Liver (tissue), 3 donors: ENCODE results near the gene DZIP3.

Experiments used
- ATF3 ChIP-seq: IDR thresholded peaks from 2 replicates; pipeline ENCODE4 v1.6.1; 2016; ENCODE audit warnings: antibody characterized with exemption
- GABPA ChIP-seq, 2 donors: IDR thresholded peaks in 1 of 2; conservative IDR thresholded peaks in 1 of 2; 2 replicates each; pipeline ENCODE4 v1.6.1; 2016; ENCODE audit warnings: antibody characterized with exemption in 2 of 2, mild to moderate bottlenecking in 1 of 2, moderate library complexity in 1 of 2
- JUND ChIP-seq, 2 donors: IDR thresholded peaks; 2 replicates each; pipeline ENCODE4 v1.6.1; 2016; ENCODE audit warnings: antibody characterized with exemption in 2 of 2
- MAX ChIP-seq: IDR thresholded peaks from 2 replicates; pipeline ENCODE4 v1.6.1; 2016; ENCODE audit warnings: antibody characterized with exemption
- REST ChIP-seq: IDR thresholded peaks from 2 replicates; pipeline ENCODE4 v1.6.1; 2016; ENCODE audit warnings: antibody characterized with exemption, mild to moderate bottlenecking
- TAF1 ChIP-seq: conservative IDR thresholded peaks from 2 replicates; pipeline ENCODE4 v1.6.1; 2016; ENCODE audit warnings: antibody characterized with exemption, mild to moderate bottlenecking
- YY1 ChIP-seq: IDR thresholded peaks from 2 replicates; pipeline ENCODE4 v1.6.1; 2016; ENCODE audit warnings: antibody characterized with exemption, mild to moderate bottlenecking
- TF ChIP-seq, protein P1 (sequence below): fragments of 150-350 bp; IDR thresholded peaks from 2 replicates; pipeline ENCODE4 v1.5.1; 2017; ENCODE audit warnings: improper control_type of control experiment, low read depth, low read length; ENCODE audit not compliant: missing input control
- donor health status: healthy.
- donor health status: healthy.

DNA sequence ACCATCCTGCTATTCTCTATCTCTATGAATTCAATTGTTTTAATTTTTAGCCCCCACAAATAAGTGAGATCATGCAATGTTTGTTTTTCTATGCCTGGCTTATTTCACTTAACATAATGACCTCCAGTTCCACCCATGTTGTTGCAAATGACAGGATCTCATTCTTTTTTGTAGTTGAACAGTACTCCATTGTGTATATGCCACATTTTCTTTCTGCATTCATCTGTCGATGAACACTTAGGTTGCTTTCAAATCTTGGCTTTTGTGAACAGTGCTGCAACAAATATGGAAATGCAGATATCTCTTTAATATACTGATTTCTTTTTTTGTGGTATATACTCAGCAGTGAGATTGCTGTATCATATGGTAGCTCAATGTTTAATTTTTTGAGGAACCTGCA, 108.9 kb downstream of the DZIP3 start:
- TF ChIP-seq TAF1, result no peak
- TF ChIP-seq, protein P1, sequence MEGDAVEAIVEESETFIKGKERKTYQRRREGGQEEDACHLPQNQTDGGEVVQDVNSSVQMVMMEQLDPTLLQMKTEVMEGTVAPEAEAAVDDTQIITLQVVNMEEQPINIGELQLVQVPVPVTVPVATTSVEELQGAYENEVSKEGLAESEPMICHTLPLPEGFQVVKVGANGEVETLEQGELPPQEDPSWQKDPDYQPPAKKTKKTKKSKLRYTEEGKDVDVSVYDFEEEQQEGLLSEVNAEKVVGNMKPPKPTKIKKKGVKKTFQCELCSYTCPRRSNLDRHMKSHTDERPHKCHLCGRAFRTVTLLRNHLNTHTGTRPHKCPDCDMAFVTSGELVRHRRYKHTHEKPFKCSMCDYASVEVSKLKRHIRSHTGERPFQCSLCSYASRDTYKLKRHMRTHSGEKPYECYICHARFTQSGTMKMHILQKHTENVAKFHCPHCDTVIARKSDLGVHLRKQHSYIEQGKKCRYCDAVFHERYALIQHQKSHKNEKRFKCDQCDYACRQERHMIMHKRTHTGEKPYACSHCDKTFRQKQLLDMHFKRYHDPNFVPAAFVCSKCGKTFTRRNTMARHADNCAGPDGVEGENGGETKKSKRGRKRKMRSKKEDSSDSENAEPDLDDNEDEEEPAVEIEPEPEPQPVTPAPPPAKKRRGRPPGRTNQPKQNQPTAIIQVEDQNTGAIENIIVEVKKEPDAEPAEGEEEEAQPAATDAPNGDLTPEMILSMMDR, result no peak
- TF ChIP-seq ATF3, result no peak
- no peak for TF ChIP-seq MAX
- no peak for TF ChIP-seq YY1
- TF ChIP-seq GABPA (IDR thresholded peaks at IDR 0.05 in 1 of 2, conservative IDR thresholded peaks at IDR 0.05 in 1 of 2), result no peak
- no peak for TF ChIP-seq REST
- no peak for TF ChIP-seq JUND (IDR thresholded peaks at IDR 0.05)
